ENCODE measurements around the gene CASZ1.

Gene CASZ1, protein sequence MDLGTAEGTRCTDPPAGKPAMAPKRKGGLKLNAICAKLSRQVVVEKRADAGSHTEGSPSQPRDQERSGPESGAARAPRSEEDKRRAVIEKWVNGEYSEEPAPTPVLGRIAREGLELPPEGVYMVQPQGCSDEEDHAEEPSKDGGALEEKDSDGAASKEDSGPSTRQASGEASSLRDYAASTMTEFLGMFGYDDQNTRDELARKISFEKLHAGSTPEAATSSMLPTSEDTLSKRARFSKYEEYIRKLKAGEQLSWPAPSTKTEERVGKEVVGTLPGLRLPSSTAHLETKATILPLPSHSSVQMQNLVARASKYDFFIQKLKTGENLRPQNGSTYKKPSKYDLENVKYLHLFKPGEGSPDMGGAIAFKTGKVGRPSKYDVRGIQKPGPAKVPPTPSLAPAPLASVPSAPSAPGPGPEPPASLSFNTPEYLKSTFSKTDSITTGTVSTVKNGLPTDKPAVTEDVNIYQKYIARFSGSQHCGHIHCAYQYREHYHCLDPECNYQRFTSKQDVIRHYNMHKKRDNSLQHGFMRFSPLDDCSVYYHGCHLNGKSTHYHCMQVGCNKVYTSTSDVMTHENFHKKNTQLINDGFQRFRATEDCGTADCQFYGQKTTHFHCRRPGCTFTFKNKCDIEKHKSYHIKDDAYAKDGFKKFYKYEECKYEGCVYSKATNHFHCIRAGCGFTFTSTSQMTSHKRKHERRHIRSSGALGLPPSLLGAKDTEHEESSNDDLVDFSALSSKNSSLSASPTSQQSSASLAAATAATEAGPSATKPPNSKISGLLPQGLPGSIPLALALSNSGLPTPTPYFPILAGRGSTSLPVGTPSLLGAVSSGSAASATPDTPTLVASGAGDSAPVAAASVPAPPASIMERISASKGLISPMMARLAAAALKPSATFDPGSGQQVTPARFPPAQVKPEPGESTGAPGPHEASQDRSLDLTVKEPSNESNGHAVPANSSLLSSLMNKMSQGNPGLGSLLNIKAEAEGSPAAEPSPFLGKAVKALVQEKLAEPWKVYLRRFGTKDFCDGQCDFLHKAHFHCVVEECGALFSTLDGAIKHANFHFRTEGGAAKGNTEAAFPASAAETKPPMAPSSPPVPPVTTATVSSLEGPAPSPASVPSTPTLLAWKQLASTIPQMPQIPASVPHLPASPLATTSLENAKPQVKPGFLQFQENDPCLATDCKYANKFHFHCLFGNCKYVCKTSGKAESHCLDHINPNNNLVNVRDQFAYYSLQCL (N-terminal part only)

GRCh38 chr1:10796029-10796944, at the start of gene CASZ1:
Gene CASZ1 (minus strand): TSS chr1:10796646. CDS start chr1:10693889, 102,757 bp downstream.
- DNase-seq (ENCODE audit: extremely low spot score, insufficient read length, low read depth) (no peak), FAIRE-seq (no peak)

DNA sequence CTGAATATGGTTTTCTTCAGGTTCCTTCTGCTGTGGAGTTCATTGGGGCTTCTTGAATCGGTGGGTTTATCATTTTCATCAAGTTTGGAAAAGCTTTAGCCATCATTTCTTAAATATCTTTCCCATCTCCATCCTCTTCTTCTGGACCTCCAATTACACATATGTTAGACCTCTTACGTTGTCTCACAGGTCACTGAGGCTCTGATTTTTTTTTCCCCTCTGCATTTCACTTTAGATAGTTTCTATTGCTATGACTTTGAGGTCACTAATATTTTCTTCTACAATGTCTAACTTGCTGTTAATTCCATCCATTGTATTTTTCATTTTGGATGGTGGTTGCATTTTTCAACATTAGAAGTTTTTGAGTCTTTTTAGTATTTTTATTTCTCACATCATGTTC, 47.3 kb upstream of the CASZ1 start:
- FAIRE-seq (no peak), DNase-seq (ENCODE audit: extremely low spot score, insufficient read length, low read depth) (no peak)

GRCh38 chr1:10841118-10841517, 44.7 kb upstream of the CASZ1 start:
- no peak for FAIRE-seq

GRCh38 chr1:10839188-10839770, 42.8 kb upstream of the CASZ1 start:
- no peak for DNase-seq (ENCODE audit: extremely low spot score, insufficient read length, low read depth)
- no peak for FAIRE-seq

More at GRCh38 chr1:10841118-10841517, 44.7 kb upstream of the CASZ1 start:
- no peak for DNase-seq (ENCODE audit: extremely low spot score, insufficient read length, low read depth)

GRCh38 chr1:10838541-10838940, 42.1 kb upstream of the CASZ1 start:
- DNase-seq (ENCODE audit: extremely low spot score, insufficient read length, low read depth) (no peak), FAIRE-seq (no peak)

GRCh38 chr1:10836726-10837125, 40.3 kb upstream of the CASZ1 start:
- DNase-seq (ENCODE audit: extremely low spot score, insufficient read length, low read depth) (no peak), FAIRE-seq (no peak)

DNA sequence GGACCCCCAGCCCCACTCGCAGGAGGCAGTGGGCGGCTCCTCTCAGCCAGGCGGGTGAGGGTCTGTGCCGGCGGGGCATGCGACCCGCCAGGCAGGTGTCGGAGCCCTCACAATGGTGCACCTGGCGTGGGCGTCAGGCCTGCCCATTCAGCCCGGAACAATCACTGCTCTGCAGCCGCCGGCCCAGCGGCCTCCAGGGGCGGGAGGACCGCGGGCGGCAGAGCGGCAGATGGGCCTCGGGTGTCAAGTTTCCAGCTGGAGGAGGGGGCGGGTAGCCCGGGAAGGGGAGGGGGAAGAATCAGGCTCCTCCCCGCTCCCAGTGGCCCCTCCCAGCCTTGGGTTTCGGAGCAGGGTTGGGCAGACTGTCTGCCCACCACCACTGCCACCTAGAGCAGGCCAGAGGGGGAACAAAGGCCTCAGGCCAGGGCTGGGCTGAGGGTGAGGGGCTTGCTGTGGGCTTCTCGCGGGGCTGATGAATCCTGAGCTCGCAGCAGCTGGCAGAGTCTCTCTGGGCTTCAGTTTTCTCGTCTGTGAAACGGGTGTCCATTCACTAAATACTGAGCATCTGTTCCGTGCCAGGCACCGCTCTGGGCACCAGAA, 39.5 kb upstream of the CASZ1 start:
- DNase-seq (ENCODE audit: extremely low spot score, insufficient read length, low read depth) (no peak), FAIRE-seq (no peak)

DNA sequence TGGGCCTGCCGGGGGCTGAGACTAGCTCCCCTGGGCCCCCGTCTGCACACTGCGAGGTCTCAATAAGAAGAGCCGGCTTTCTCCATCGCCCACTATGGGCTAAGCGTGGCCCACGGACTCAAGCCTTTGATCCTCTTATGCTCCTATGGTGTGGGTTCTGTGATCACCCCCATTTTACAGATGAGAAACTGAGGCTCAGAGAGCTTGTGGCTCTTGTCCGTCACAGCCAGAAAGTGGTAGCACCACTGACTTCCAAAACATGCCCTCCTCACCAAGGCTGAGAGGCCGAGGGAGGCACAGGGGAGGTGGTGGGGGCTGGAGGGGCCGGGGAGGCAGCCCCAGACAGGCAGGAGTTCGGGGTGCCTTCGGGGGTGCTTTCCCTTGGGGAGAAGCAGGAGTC, 39.0 kb upstream of the CASZ1 start:
- no peak for DNase-seq (ENCODE audit: extremely low spot score, insufficient read length, low read depth)
- FAIRE-seq, result no peak

- FAIRE-seq (no peak), DNase-seq (ENCODE audit: extremely low spot score, insufficient read length, low read depth) (no peak)
Observed at GRCh38 chr1:10834770-10835412, 38.4 kb upstream of the CASZ1 start.

DNA sequence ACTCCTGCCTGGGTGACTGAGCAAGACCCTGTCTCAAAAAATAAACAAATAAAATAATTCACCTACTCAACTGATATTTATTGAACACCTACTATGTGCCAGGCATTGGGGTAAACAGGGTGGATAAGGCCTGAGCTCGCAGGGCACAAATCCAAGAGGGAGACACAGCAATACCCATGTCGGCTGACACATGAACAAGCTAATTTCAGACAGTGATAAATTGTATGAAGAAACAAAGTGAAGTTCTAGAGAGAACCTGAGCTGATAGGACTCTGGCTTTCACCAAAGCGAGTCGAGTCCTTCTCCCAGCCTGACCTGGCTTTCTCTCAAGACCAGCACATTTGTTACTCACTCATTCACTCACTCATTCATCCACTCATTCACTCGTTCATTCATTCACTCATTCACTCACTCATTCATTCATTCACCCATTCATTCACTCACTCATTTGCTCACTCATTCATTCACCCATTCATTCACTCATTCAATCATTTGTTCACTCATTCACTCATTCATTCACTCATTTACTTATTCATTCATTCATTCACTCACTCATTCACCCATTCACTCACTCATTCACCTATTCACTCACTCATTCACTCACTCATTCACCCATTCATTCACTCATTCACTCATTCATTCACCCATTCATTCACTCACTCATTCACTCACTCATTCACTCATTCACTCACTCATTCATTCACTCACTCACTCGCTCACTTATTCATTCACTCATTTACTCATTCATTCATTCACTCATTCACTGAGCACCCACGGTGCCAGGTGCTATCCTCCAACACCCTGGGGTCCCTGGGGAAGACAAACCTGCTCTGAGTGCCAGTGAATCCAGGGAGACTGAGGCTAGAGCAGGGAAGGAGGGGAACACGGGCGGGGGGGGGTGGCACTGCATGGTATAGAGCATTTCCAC, 37.4 kb upstream of the CASZ1 start:
- FAIRE-seq (no peak), DNase-seq (ENCODE audit: extremely low spot score, insufficient read length, low read depth) (no peak)

DNA sequence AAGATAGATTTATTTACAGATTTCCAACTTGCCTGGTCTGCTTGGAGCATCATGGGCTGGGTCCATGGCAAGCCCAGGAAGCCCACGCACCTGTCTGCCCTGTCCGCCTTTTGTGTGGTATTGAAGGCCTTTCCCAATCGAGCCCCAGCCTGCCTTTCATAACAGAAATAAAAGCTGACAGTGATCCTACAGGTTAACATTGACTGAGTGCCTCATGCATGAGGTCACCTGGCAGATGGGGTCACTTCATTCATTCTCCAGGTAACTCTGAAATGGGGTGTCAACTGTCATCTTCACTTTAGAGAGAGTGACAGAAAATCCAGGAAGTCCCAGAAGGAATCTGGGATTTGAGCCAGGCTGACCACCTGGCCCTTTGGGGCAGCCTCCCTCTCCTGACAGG, 36.3 kb upstream of the CASZ1 start:
- DNase-seq (ENCODE audit: extremely low spot score, insufficient read length, low read depth) (no peak), FAIRE-seq (no peak)

DNA sequence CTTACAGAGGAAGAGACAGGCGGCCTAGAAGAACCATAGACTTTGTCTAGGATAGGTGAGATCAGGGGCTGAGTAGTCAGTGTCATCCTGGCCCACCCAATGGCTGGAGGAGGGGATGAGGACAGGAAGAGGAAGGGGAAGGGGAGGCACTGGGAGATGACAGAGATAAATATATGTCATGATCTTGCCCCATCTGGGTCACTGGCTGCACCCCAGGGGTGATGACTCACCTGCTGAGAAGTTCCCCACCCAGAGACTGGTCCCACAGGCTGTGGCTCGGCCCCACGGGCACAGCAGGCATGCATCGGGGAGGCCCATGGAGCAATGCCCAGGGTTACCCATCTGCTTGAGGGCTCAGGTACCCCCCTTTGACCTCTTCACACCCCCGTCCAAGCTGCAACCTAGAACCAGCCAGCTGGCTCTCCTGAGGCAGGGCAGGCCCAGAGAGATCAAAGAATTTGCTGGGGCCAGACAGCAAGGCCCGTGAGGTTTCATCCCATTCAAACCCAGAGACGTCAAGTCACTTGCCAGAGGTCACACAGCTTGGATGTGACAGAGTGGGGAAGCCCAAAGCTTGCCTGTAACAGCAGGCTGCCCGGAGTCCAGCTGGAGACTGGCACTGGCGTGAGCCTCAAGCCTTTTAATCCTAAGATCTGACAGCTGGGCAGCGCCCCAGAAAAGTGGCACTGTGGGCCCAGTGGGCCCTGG, 34.7 kb upstream of the CASZ1 start:
- FAIRE-seq, result no peak
- DNase-seq (ENCODE audit: extremely low spot score, insufficient read length, low read depth), result no peak

- DNase-seq (ENCODE audit: extremely low spot score, insufficient read length, low read depth) (no peak), FAIRE-seq (no peak)
Observed at GRCh38 chr1:10829965-10830515, 33.6 kb upstream of the CASZ1 start.

GRCh38 chr1:10829067-10829818, 32.8 kb upstream of the CASZ1 start:
- DNase-seq (ENCODE audit: extremely low spot score, insufficient read length, low read depth) (no peak), FAIRE-seq (no peak)

Measured in GM18507 (cell line).